ENCODE results near the gene COL4A2.

DNA sequence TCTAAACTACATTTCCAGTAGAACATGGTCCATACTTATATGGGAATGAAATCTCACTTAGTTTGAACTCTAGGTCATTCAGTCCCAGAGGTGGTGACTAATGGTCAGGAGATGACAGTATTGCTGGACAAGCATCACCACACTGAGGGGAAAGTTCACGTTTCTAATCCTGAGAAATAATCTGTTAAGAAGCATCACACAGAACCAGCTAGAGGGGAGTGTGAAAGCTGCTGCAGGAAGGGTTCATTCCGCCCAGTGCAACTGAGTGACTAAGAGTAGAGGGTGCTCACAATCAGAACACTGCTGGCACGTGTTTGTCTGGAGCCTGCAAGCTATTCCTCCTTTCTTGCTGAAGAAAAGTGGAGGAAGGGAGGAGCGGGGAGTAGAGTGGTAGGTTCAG is 2.8 kb upstream of the COL4A2 start:
- no peak for TF ChIP-seq EZH2 (IDR thresholded peaks at IDR 0.05; ENCODE audit: borderline replicate concordance, insufficient read depth, low read depth, low read length, poor library complexity, severe bottlenecking)
- TF ChIP-seq, protein P1, sequence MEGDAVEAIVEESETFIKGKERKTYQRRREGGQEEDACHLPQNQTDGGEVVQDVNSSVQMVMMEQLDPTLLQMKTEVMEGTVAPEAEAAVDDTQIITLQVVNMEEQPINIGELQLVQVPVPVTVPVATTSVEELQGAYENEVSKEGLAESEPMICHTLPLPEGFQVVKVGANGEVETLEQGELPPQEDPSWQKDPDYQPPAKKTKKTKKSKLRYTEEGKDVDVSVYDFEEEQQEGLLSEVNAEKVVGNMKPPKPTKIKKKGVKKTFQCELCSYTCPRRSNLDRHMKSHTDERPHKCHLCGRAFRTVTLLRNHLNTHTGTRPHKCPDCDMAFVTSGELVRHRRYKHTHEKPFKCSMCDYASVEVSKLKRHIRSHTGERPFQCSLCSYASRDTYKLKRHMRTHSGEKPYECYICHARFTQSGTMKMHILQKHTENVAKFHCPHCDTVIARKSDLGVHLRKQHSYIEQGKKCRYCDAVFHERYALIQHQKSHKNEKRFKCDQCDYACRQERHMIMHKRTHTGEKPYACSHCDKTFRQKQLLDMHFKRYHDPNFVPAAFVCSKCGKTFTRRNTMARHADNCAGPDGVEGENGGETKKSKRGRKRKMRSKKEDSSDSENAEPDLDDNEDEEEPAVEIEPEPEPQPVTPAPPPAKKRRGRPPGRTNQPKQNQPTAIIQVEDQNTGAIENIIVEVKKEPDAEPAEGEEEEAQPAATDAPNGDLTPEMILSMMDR (IDR thresholded peaks at IDR 0.05), result no peak

Data from B cell (primary cell).